GM21717 (cell line): ENCODE data around the gene HYOU1.
"Not testable (repeated sequence)": the region's sequence is repeated elsewhere in the genome, so short reads cannot be mapped to it uniquely, and the experiment has no call there.

Experiments used
- ATAC-seq: cut with Tn5 transposase; IDR thresholded peaks from one replicate; pipeline ENCODE4 v1.9.1; 2021; ENCODE audit warnings: mild to moderate bottlenecking, moderate library complexity; ENCODE audit not compliant: unreplicated experiment

The HYOU1 gene

DNA sequence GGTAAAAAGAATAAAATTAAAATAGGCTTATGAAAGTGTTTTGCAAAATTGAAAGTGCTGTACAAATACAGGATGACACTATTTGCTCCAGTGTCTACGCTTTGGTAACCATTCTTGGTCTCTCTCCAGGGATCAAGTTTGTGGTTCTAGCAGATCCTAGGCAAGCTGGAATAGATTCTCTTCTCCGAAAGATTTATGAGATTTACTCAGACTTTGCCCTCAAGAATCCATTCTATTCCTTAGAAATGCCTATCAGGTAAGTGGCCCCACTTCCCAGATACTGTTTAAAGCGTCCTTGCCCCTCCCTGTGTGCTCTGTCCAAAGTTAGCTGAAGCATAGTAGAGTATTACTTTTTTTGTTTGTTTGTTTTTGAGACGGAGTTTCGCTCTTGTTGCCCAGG is 35.4 kb downstream of the HYOU1 start:
- no peak for ATAC-seq

DNA sequence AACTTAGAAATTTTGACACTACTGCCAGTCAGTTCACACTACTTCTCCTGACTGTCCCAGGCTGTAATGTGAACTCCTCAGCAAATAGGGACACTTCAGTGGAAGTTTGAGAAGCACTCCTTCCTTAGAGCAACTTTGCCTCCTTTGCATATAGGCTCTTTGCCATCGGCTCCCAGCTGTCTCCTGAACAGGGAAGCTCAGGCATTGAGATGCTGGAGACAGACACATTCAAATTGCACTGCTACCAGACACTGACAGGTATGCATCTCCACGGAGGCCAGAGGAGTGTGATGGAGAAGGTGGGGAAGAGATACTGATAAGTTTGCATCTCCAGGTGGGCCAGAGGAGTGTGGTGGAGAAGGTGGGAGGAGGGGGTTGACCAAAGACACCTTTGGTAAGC is 37.0 kb downstream of the HYOU1 start:
- no peak for ATAC-seq

DNA sequence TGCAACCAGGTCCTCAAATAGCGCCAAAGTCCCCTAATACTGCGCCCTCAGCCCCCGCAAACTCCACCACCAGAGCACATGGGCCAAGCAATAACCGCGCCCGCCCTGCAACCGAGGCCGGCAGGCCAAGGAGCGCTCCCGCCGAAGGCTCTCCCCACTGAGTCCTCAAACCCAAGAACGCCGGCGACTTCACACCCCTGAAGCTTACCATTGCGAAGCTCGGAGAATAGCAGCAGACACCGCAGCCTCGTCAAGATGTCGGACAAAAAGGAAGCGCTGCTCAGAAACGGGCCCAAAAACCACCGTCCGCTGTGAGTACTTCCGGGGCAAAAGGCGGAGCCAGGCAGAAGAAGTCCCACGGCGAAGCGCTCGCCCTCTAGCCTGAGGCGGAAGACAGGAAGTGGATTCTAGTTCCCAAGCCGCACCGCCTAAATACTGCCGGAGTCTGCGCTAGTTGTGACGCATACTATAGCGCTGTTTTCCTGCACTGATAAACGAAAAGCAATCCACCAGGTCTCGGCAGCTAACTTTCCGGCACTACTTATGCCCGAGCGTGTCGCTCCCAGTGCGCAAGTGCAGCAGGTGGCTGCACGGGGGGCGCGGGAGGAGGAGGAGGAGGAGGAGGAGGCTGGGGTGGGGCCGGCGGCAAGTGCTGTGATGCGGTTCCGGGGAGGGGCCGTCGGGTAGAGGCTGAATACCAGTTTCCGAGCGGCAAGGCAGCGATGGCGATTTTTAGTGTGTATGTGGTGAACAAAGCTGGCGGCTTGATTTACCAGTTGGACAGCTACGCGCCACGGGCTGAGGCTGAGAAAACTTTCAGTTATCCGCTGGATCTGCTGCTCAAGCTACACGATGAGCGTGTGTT is 38.7 kb downstream of the HYOU1 start, which contains the start of the genes RPS25 and TRAPPC4:
Gene RPS25, minus strand, starts transcription at position 270 of the 865 bp plus-strand sequence. Its CDS starts 59 bp downstream, at position 211.
Gene TRAPPC4, plus strand, starts transcription at position 693 of the 865 bp plus-strand sequence. Its CDS starts 30 bp downstream, at position 723.
- peak; percentile 81 for ATAC-seq

DNA sequence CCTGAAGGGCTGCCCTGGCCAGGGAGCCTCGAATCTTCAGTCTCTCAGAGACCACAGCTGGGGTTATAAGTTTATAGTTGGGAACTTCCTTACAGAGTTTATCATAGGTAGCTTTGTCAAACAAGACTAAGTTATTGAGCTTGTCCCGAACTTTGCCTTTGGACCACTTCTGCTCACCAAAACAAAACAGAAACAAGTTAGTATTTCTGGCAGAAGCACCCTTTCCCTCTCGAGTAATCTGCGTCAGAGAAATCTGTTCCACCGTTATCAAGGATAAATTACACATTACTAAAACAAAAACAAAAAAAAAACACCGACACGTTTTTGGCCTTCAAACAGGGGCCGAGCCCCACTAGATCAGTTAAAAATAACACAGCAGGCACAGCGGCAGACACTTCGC is 39.6 kb downstream of the HYOU1 start:
- ATAC-seq: not testable (repeated sequence)

DNA sequence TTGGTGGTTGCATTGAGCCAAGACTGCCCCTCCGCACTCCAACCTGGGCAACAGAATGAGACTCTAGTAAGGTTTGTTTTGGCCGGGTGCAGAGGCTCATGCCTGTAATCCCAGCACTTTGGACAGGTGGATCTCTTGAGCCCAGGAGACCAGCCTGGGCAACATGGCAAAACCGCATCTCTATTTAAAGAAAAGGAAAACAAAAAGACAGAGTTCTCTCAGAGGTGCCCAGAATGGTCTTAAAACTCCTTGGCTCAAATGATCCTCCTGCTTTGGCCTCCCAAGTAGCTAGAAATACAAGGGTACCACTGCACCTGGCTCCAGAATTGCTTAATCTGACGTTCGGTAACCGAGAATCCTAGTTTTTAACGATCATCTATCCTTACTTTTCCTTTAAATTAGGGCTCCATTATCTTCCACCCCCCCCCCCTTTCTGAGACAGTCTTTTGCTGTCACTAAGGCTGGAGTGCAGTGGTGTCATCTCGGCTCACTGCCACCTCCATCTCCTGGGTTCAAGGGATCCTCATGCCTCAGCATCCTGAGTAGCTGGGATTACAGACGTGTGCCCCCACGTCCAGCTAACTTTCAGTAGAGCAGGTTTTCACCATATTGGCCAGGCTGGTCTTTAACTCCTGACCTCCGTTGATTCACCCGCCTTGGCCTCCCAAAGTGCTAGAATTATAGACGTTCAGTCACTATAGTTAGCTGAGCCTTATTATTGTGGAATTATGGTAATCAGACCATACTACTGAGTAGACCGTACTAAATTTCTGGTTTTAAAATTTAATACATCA is 40.6 kb downstream of the HYOU1 start:
- ATAC-seq: no peak

DNA sequence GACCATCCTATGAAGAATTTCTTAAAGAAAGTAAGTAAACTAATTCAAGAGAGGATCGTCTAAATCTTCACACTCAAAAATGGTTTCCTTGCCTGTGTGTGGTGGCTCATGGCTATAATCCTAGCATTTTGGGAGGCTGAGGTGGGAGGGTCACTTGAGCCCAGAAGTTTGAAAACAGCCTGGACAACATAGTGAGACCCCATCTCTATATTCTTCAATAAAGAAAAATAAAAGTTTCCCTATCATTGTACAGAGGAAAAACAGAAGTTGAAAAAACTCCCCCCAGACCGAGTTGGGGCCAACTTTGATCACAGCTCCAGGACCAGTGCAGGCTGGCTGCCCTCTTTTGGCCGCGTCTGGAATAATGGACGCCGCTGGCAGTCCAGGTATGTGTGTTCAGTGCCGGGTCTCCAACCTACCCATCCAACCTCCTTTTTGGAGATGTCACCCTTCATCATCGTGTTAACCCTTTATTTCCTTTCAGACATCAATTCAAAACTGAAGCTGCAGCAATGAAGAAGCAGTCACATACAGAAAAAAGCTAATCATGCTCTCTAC is 41.9 kb downstream of the HYOU1 start:
- no peak for ATAC-seq

DNA sequence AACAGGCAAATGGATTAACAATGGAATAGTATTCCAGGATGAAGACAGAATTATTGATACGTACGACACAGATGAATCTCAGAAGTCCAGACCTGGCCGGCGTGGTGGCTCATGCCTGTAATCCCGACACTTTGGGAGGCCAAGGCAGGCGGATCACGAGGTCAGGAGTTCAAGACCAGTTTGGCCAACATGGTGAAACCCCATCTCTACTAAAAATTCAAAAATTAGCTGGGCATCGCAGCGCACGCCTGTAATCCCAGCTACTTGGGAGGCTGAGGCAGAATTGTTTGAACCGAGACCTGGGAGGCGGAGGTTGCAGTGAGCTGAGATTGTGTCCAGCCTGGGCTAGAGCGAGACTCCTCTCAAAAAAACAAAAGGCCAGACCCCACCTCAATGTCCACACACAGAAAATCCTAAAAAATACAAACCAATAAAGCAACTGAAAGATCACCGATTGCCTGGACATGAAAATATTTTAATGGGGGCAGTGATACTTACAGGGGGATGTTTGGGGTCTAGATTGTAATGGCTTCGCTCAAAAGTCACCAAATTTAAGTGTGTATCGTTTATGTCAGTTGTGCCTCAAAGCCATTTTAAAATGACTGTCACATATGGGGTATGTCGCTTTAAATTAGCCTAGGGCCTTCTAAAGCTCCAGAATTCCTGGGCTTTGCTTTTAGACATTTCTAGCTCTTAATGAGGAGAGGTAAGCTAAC is 42.6 kb downstream of the HYOU1 start:
- no peak for ATAC-seq

DNA sequence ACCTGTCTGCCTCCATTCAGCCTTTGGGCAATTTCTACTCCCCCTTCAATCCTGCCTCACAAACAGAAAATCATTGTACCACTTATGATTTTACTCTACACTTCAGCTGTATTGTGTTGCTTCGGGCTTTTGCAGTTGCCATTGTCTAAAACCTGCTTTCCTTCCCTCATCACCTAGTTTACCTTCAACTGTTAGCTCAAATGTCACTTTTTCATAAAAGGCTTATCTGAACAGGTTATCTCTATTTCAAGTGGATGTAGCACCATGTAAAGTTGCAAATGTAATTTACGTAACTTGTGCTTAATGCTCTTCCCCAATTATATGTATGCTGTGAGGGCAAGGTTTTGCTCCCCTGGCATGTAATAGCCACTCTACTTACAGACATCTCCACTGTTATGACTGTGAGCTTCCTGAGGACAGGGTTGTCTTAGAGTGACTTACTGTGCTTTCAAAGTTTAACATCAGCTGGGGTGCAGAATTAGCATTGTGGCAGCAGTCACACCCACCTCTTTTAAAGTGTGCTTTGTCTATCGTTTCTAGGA is 44.3 kb downstream of the HYOU1 start:
- no peak for ATAC-seq

DNA sequence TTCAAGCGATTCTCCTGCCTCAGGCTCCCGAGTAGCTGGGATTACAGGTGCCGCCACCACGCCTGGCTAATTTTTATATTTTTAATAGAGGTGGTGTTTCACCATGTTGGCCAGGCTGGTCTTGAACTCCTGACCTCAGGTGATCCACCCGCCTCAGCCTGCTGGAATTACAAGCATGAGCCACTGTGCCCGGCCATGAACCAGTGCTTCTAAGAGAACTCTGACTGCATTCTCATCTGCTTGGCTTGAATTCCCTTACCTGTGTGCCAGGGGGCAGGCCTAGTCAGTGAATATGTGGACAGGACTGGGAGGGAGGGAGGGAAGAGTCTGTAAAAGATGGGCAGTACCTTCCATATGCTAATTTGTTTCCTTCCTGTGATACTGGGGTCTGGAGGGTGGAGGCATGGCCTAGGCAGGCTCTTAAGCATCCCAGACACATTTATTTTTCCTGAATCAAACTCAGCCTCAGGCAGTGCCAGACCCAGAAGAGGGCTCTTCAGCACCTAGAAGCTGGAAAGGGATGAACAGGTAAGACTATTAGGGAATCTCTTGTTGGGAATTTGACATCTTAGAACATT is 45.4 kb downstream of the HYOU1 start:
- ATAC-seq: no peak

DNA sequence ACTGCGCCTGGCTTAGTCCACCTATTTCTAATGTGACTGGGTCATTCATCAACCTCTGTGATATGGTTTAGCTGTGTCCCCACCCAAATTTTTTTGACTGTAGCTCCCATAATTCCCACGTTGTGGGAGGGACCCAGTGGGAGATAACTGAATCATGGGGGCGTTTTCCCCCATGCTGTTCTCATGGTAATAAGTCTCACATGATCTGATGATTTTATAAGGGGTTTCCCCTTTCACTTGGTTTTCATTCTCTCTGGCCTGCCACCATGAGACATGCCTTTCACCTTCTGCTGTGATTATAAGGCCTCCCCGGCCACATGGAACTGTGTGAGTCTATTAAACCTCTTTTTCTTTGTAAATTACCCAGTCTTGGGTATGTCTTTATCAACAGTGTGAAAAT is 50.3 kb downstream of the HYOU1 start:
- ATAC-seq: no peak

DNA sequence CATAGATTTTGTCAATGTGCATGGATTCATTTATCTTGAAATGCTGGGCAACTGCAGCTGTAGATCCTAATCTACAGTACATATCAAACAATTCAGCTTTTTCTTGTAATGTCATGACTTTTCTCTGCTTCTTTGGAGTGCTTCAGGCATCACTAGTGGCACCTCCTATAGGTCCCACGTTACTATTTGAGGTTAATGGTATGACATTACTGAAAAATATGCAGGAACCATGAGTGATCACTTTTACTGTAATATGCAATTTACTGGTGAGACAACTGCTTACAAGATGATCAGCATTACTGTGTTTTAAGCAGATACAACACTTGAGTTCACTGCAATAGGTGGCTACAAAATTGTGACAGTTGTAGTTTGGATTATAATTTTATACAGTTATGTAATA is 56.1 kb downstream of the HYOU1 start:
- ATAC-seq: no peak

DNA sequence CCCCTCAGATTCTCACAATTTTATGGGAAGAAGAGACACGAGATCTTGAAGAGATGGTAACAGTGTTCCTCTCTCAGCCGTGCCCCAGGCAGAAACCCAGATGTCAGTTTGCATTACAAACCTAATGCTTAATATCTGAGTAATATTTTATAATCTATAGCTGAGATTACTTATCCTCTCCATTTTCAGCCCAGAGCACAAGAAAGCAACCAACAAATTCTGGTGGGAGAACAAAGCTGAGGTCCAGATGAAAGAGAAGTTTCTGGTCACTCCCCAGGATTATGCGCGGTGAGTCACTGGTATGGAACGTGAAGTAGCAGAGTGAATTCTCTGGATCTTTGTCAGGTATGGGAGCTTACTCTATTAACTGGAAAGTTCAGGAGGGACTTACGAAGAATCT is 58.2 kb downstream of the HYOU1 start:
- no peak for ATAC-seq

DNA sequence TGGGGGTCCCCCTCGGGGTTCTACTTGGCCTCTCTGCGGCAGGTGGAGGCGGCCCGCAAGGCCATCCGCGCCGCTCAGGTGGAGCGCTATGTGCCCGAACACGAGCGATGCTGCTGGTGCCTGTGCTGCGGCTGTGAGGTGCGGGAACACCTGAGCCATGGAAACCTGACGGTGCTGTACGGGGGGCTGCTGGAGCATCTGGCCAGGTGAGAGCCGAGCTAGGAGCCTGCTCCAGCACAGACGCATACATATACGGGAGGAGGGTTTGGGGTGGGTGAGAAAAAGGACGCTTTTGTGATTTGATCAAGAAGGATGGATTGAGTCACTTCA is 58.7 kb downstream of the HYOU1 start:
- ATAC-seq: no peak

DNA sequence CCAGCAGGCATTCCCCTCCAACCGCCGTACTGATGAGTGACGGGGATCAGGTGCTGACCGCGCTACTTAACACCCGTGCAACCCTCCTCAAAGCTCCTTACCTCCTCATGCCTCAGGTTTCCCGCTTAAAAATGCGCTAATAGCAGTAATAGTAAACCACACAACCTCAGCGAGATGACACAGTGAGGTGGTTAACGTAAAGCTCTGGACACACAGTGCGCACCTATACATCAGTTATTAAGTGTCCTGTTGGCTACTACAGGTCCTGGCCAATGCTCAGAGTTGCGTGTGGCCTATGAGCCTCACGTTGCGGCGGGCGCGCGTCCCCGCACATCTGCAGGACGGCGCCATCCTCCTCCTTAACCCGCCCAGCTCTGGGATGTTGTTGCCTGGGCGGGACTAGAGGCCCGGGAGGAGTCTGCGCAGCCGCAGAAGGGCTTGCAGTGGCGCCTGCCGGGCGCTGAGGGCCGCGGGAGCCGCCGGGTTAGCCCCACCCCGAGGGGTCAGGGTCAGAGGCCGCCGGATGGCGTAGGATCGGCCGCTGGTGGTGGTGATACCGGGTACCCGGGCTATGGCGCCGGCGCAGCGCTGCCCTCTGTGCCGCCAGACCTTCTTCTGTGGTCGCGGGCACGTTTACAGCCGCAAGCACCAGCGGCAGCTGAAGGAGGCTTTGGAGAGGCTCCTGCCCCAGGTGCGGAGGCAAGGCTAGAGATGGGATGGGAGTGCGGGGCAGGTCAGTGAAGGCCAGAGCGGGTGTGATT is 59.2 kb downstream of the HYOU1 start, which contains the start of gene CENATAC:
Gene CENATAC, plus strand, starts transcription at position 512 of the 761 bp plus-strand sequence. Its CDS starts 60 bp downstream, at position 572.
- peak; percentile 82 for ATAC-seq

DNA sequence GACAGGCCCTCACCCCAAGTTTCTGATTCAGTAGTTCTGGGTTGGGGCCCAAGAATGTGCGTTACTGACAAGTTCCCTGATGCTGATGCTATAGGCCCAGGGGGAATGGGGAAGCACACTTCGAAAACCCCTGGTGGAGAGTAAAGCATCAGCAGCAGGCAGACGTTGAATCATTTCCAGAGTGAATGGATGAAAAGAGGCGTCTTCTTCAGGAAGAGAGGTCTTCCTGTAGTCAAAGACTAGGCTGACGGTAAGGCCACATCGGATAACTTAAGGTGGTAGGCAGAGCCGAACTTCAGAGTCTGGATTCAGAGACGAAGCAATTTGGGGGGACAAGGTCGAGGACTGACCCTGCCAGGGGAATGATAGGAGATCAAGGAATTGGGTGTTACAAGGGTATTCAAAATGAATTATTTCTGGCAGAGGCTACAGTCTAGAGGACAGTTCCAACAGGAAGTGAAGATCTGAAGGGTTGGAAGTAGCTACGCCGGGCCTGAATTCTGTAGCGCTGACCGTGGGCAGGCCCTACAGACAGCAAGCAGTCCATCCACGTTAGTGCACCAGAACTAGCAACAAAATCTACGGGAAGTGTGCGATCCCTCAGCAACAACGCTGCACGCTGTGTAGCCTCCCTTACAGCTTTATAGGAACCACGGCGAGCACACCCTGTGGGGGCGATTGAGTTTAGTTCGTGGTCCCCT is 59.9 kb downstream of the HYOU1 start:
- ATAC-seq: peak; percentile 5
